ENCODE measurements around the gene CFAP410. TPM values are rescaled to one million over a fixed set of nuclear protein-coding genes. Genes with fewer than 3 reads are reported as not detected.

The CFAP410 gene
- total and polyA plus RNA-seq, 2 of the 8 experiments (the other 6 are each of a cell fraction or from before 2014, with no cell fraction given), result 10.6 to 12.0 TPM

GRCh38 chr21:44283948-44284347 lies 55.2 kb downstream of the CFAP410 start:
- H2BK120ac ChIP-seq (replicated peaks; ENCODE audit: low read depth, low read length), result peak overlapping the region; percentile 61
- H3K23ac ChIP-seq (ENCODE audit: insufficient read length), result no peak overlapping the region
- H3K9ac ChIP-seq (replicated peaks in 1 of 4; ENCODE audit: extremely low read depth in 1 of 4, low read depth in 3 of 4, low read length in 3 of 4), result no peak overlapping the region
- no peak overlapping the region for H4K5ac ChIP-seq (ENCODE audit: insufficient read length, low read depth, low read length)
- H3K9me3 ChIP-seq (ENCODE audit: insufficient read depth in 2 of 2, low read depth in 1 of 2, low read length in 1 of 2), result no peaks in the 10 kb centered on the region
- H4K8ac ChIP-seq (ENCODE audit: extremely low read depth, insufficient read depth, low read length), result no peak overlapping the region; the same call in 1 of the 2 replicates
- H3K4me2 ChIP-seq (ENCODE audit: insufficient read depth in 1 of 2, low read depth in 2 of 2, low read length in 2 of 2), result no peak overlapping the region
- H3K79me1 ChIP-seq (ENCODE audit: low read depth, low read length), result no peaks in the 10 kb centered on the region
- H3K14ac ChIP-seq (ENCODE audit: insufficient read length), result no peak overlapping the region
- DNase-seq (ENCODE audit: low read depth in 1 of 2, low spot score in 2 of 2), result no peak
- H2BK15ac ChIP-seq (ENCODE audit: low read length), result peak overlapping the region; percentile 72; the same call in 1 of the 2 replicates
- whole genome bisulfite sequencing, 2 experiments (ENCODE audit: extremely low coverage in 1 of 2, insufficient coverage in 1 of 2, insufficient read length in 1 of 2, insufficient replicate concordance in 2 of 2, low coverage in 1 of 2, low lambda C conversion rate in 2 of 2, missing lambda C conversion rate in 1 of 2), result 82% methylated on average over 11 of the region's 11 CpGs; no CpG with 5 or more reads in 1 of the 2 experiments
- H3K18ac ChIP-seq (ENCODE audit: extremely low read depth, low read length), result peak overlapping the region; percentile 71
- no peaks in the 10 kb centered on the region for H4K20me1 ChIP-seq (replicated peaks in 1 of 2; ENCODE audit: control insufficient read depth in 1 of 2, insufficient read depth in 2 of 2, low read length in 2 of 2)
- no peaks in the 10 kb centered on the region; the same call in 1 of the 2 replicates for H3K23me2 ChIP-seq (ENCODE audit: low read depth, low read length)
- H4K91ac ChIP-seq (replicated peaks; ENCODE audit: insufficient read length, low read length), result no peak overlapping the region
- no peak overlapping the region for H2BK20ac ChIP-seq (ENCODE audit: low read length)
- no peak for FAIRE-seq
- H3K4me3 ChIP-seq (ENCODE audit: extremely low read depth in 1 of 4, insufficient read depth in 2 of 4, low read depth in 3 of 4, low read length in 4 of 4), result no peak overlapping the region
- H2AFZ ChIP-seq (ENCODE audit: low read length), result no peak overlapping the region
- H2BK12ac ChIP-seq (ENCODE audit: low read depth, low read length), result peak overlapping the region; percentile 68; the same call in 1 of the 2 replicates
- POLR2A ChIA-PET (ENCODE audit: partially characterized antibody), result interaction anchor here (0.7 kb wide), 1 partner anchor 11 kb away, joined by 3 read pairs; no protein-coding TSS in a partner anchor
- CTCF ChIA-PET (ENCODE audit: partially characterized antibody), result interaction anchor here (0.6 to 5.3 kb wide), 2 partner anchors 13 to 637 kb away, joined by 3 to 53 read pairs; partner anchors contain the start of gene ITGB2
- no peak overlapping the region for H2BK5ac ChIP-seq (ENCODE audit: low read depth, low read length)
- TF ChIP-seq TBP (IDR thresholded peaks at IDR 0.05; ENCODE audit: low read depth, low read length), result no peak
- no peak for TF ChIP-seq SRF (IDR thresholded peaks at IDR 0.05; ENCODE audit: low read depth, low read length)
- no peak for TF ChIP-seq SP1 (IDR thresholded peaks at IDR 0.05; ENCODE audit: low read depth, low read length)
- TF ChIP-seq E2F6 (IDR thresholded peaks at IDR 0.05), result no peak
- no peaks in the 10 kb centered on the region for H3K36me3 ChIP-seq (ENCODE audit: control insufficient read depth in 2 of 4, insufficient read depth in 4 of 4, low read length in 3 of 4)
- H3K56ac ChIP-seq (replicated peaks; ENCODE audit: insufficient read length, low read depth, low read length), result no peak overlapping the region
- peaks cover 0 to 23% (median 15%) of the 10 kb centered on the region in 4 experiments; a peak in 6 of 7 replicates for H3K4me1 ChIP-seq (replicated peaks in 1 of 4; ENCODE audit: control insufficient read depth in 3 of 4, insufficient read depth in 4 of 4, low read length in 3 of 4)
- H3K4ac ChIP-seq (replicated peaks; ENCODE audit: insufficient read length, low read depth, low read length), result peak overlapping the region; percentile 74
- no peak overlapping the region for H2AK5ac ChIP-seq (ENCODE audit: low read depth, low read length)
- H3K27me3 ChIP-seq (replicated peaks in 1 of 4; ENCODE audit: control insufficient read depth in 3 of 4, extremely low read depth in 1 of 4, insufficient read depth in 3 of 4, low read length in 3 of 4), result peaks cover 0 to 28% (median 17%) of the 10 kb centered on the region in 4 experiments; a peak in 5 of 7 replicates
- no peak overlapping the region for H3K27ac ChIP-seq (ENCODE audit: low read depth, low read length)
- H3K79me2 ChIP-seq (ENCODE audit: control insufficient read depth in 1 of 2, insufficient read depth in 2 of 2, low read length in 2 of 2), result no peaks in the 10 kb centered on the region

All from H1 (cell line).